OCI-LY3 (cell line): Measurements from ENCODE around the gene HCN1.

ENCODE experiments used
- EZH2phosphoT487 ChIP-seq: fragments of 200-600 bp; shearing (Covaris generic); IDR thresholded peaks from 2 replicates; pipeline ENCODE4 v1.6.1; 2018; ENCODE audit warnings: antibody characterized with exemption, mixed run types, low read depth
- TF ChIP-seq, protein P1 (sequence below): fragments of 200-600, 300-600 bp; sonication (generic); IDR thresholded peaks from 2 replicates; pipeline ENCODE4 v1.5.1; 2014; ENCODE audit warnings: antibody characterized with exemption, low read length, low read depth

DNA sequence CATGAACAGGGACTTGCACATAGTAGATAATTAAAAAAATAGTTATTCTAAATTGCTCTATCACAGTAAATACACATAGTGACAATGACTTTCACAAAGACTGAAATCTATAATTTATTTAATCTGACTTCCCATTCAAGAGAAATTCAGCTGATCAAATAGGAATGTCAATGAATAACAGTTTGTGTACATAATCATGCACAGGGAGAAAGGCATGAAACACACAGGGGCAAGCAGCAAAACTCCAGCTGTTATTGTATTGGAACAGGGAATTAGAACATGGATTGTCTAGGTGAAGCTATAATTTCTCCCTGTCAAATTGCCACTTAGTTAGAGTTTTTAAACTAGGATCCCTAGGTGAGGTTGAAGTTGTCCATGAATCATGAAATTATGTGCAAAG, 99.9 kb downstream of the HCN1 start:
- TF ChIP-seq, protein P1, sequence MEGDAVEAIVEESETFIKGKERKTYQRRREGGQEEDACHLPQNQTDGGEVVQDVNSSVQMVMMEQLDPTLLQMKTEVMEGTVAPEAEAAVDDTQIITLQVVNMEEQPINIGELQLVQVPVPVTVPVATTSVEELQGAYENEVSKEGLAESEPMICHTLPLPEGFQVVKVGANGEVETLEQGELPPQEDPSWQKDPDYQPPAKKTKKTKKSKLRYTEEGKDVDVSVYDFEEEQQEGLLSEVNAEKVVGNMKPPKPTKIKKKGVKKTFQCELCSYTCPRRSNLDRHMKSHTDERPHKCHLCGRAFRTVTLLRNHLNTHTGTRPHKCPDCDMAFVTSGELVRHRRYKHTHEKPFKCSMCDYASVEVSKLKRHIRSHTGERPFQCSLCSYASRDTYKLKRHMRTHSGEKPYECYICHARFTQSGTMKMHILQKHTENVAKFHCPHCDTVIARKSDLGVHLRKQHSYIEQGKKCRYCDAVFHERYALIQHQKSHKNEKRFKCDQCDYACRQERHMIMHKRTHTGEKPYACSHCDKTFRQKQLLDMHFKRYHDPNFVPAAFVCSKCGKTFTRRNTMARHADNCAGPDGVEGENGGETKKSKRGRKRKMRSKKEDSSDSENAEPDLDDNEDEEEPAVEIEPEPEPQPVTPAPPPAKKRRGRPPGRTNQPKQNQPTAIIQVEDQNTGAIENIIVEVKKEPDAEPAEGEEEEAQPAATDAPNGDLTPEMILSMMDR: no peak
- TF ChIP-seq EZH2phosphoT487: no peak
